Stimulated activated CD8-positive, alpha-beta memory T cell treated with anti-CD3 and anti-CD28 coated beads, Interleukin-4, amount 100 ng/mL, for 24 hours (primary cell): ENCODE data around the gene PLEKHB2.
"Not testable (repeated sequence)": the region's sequence is repeated elsewhere in the genome, so short reads cannot be mapped to it uniquely, and the experiment has no call there.

Experiments
- DNase-seq: peaks from one replicate; pipeline ENCODE4 v3.0.0-alpha.2; 2020; ENCODE audit warnings: low read depth

The PLEKHB2 gene, protein sequence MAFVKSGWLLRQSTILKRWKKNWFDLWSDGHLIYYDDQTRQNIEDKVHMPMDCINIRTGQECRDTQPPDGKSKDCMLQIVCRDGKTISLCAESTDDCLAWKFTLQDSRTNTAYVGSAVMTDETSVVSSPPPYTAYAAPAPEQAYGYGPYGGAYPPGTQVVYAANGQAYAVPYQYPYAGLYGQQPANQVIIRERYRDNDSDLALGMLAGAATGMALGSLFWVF

DNA sequence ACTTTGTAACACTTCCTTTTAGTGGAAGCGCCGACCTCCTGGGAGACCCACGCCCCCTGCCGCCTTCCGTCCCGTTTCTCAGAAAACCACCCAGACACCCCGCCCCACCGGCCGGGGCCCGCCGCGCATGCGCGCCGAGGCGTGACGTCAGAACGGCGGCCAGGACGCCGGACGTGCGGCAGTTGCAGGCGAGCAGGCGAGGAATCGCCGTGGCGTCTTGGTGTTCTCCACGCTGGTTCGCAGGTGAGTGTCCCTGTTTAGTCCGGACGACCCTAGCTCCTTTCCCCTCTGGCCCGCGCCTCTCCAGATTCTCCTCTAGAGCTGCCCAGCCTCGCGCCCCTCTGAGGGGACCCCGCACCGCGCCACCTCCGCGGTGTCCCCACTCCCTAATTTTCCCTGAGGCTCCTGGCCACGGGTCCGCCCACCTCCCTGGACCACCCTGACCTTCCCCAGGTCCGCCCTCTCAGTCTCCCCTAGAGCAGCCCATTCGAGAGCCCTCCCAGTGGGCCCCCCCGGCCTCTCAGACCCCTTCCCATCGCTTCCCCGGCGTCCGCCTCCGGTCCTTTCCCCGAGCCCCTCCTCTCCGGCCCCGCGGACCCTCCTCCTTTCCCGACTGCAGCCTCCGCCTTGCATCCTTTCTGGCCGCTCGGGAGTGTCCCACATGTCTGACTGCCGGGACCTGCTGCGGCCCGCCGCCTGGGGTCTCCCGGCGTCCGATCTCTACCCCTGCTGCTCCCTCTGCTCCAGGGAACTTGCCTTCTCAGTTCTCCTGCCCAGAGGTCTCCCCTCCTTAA is at the start of gene PLEKHB2:
Gene PLEKHB2 (plus strand): TSS at position 181 of the 794 bp plus-strand sequence. CDS start 15,606 bp downstream, outside the sequence.
- DNase-seq, result peak; percentile 92

DNA sequence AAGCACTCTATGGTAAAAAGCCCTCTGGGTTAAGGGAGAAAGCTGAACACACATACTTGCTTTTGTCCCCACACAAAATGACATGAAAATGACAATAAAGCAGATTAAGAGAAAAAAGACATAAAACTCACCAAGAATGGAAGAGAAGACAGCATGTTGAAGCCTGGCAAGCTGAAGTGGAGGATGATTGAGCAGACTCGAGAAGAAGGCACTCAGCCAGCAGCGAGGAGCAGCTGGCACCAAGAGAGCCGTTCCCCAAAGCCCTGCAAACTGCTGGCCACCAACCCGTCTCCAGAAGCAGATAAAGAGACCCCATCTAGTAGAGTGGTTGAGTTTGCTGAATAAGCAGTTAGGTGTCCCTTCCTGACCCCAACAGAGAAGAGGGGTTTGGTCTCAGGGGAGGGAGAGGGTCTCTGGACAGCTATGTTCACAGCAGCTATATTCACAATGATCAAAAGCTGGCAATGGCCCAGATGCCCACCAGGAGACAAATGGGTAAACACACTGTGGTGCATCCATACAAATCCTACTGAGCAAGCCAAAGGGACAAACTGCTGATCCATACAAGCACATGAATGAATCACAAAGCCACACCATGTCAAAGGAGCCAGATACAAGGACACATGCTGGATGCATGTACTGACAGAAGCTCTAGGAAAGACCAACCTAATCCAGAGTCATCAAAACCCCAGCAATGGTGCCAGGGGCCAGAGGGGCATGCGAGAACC is 48.8 kb upstream of the PLEKHB2 start:
- no peak for DNase-seq

DNA sequence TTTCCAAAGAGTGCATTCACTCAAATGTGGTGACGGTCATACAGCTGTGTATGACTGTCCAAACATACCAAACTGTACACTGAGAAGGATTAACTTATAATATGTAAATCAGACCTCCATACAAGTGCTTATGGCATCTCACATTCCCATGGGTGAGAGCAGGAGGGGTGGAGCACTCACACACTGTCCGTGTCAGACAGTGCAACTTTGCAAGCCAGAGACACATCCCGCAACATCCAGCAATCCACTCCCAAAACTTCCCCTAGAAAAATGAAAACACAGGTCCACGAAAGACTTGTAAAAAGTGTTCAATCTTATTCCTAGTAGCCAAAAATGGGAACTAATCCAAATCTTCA is 48.2 kb upstream of the PLEKHB2 start:
- DNase-seq, result no peak

DNA sequence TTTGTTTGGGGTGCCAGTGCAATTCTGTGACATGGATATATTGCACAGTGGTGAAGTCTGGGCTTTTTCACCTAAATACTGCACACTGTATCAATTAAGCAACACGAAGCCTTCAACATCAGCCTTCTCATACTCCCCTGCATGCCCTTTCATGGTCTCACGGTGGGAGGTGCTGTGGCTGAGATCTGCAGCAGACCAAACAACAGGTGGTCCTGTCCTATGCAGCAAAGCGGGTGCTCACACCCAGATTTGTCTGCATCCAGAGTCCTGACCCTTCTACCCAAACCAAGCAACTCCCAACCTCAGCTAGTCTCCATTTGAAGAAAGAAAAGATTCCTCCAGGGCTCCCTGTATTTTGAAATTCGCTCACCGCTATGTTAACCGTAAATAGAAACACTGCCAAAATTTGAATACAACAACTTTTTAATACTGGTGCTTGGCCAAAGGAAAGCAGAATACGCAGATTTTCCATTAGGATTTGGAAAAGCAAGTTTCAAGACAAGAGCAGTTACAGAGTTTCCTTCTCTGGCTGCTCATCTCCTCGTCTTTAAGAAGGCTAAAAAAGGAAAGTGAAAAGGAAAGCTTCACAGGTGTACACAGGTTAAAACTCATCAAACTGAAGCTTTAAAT is 46.8 kb upstream of the PLEKHB2 start:
- DNase-seq, result no peak

DNA sequence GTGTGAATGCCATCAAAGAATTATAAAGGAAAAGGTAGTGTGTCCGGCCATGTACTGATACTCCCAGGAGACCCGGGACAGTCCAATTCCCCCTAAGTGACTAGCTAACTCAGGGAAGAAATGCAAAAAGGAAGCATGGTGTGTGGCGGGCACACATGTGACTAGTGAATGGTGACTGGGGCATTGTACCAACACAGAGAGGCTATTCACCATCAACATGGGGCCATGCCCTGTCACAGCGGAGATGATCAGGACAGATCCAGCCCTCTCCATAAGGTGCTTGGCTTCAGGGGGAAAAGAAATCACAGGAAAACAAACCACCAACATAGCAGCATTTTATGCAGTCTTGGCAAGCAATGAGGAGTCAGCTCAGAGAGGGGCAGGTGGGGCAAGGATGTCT is 46.2 kb upstream of the PLEKHB2 start:
- no peak for DNase-seq

DNA sequence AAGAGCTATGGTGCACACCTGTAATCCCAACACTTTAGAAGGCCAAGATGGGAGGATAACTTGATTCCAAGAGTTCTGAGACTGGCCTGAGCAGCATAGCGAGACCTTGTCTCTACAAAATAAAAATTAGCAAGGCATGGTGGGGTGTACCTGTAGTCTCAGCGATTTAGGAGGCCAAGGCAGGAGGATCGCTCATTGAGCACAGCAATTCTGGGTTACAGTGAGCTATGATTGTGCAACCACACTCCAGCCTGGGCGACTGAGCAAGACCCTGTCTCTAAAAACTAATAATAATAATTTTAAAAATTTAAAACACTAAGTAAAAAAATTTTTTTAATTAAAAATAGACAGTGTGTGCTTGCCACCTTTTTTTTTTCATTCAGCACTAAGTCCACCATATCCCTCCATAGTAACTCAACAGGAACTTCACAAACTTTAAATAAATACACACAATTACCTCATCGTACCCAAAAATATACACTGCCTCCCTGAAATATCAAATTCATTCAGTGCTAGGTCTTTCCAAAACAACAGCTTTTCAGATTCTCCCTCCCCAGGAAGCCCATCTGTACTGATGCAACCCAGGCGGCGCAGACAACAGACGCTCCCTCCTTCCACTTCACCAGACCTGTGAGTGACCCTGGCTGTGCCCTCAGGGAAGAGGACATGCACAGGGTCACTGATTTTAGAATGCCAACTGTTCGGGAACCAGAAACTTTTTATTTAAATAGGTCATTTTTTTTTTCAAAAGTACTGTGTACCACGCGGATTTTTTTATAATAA is 41.4 kb upstream of the PLEKHB2 start:
- DNase-seq, result no peak

DNA sequence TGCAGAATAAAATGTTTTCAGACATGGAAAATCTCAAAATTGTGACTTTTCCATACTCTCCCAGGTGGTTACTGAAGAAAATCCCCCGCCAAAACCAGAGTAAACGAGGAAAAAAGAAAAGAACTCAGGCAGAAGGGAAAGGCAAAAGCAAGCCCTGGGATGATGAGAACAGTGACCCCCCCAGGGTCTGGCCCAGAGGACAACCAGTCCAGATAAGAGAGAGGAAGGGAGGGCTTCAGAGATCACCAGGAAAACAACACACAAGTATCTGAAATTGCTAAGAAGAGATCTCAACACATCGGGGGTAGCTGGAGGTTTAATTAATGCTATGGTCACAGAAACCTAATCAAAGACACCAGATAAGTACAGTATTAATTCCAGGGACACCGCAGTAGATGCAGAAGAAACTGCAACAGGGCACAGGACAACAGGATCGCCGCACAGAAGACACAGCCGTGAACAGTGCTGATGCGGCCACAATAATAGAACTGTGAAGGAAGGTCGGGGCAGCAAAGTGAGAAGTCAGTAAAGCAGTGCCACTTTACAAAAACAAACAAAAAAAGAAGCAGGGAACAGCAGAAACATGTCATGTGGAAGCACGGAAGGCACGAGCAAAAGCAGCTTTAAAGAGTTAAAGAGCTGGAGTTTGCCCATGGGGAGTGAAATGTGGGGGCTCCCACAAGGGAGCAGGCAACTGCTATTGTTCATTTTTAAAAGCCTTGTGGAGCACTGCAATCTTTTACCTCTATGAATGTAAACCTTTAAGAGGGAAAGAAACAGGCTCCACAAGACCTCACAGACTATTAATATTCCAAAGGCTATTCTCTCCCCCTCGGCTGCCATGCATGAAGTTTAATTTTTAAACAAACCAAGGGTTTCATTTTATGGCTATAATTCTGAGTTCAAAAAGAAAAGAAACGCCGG is 40.3 kb upstream of the PLEKHB2 start:
- DNase-seq, result no peak

DNA sequence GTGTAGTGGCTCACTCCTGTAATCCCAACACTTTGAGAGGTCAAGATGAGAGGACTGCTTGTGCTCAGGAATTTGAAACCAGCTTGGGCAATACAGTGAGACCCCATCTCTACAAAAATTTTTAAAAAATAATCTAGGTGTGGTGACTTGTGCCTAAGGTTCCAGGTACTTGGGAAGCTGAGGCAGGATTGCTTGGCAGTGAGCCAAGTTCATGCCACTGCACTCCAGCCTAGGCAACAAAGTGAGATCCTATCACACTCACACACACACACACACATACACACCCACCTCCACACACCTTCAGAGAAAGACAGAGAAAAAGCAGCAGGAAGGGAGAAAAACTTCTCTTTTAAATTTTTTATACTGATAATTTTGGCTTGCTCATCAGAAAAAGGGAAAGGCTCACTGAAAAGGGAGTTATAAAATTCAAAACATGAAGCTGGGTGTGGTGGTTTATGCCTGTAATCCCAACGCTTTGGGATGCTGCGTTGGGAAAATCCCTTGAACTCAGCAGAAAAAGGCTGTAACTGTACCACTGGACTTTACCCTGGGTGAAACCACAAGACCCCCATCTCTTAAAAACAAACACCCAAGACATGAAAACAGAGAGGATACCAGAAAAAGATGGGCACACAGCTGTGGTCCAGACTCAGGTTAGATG is 37.5 kb upstream of the PLEKHB2 start:
- DNase-seq, result no peak

DNA sequence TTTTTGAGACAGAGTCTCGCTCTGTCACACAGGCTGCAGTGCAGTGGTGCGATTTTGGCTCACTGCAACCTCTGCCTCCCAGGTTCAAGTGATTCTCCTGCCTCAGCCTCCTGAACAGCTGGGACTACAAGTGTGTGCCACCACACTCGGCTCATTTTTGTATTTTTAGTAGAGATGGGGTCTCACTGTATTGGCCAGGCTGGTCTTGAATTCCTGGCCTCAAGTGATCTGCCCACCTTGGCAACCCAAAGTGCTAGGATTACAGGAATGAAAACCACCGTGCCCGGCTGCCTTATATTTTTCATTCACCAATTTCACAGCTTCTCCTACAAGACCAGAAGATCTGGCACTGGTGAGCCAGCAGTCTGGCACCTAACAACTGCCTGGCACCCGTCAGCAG is 37.0 kb upstream of the PLEKHB2 start:
- DNase-seq, result not testable (repeated sequence)

DNA sequence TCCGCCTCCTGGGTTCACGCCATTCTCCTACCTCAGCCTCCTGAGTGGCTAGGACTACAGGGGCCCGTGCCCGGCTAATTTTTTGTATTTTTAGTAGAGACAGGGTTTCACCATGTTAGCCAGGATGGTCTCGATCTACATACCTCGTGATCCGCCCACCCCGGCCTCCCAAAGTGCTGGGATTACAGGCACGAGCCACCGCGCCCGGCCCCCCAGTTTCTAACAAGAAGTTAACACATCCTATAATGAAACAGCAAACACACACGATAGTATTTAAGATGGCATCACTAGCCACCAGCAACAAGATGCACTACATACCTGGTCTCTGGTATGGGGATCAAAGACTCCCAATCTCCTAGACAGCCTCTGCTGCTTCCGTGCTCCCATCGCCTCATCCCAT is 29.6 kb upstream of the PLEKHB2 start:
- DNase-seq, result not testable (repeated sequence)

DNA sequence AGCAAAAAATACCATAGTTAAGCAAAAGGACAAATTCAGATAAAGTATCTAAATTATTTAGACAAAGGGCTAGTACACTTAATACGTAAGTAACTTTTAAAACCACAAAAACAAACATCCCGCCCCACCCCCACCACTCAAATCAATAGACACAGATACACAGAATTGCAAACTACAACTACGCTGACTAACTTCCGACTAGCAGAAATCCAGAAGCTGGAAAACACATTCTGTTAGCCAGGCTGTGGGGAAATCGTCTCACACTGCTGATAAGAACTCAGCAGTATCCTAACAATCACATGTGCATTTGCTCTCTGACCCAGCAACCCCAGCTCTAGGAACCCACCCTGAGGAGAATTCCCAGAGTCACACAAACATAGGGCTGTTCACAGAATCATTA is 28.4 kb upstream of the PLEKHB2 start:
- DNase-seq, result no peak

DNA sequence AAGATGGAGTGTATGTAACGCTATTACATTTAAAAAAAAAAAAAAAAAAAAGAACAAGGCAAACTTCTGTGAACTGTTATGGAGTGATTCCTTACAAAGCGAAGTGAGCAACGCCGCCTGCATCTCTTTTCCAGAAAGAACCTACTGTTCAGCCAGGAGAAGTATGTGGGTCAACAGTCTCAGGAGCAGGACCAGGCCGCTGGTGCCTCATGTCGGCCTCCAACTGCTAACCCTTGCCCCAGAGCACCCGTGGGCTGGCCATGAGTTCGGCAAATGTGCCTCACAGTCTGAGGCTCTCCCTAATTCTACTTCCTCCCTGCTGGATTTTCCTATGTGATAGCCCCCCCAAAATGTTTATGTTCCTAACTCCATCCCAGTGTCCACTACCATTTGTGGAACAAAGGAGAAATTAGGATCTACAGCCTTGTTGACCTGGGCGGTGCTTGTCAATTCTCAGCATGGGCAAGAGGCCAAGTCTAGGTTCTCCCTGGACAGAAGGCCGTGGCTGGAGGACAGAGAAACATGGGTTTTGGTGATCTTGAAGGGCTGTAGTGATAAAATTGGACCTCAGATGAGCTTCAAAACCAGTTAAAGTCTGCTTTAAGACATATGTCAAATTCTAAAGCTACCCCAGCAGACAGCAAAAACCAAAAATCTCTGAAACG is 27.8 kb upstream of the PLEKHB2 start:
- no peak for DNase-seq

DNA sequence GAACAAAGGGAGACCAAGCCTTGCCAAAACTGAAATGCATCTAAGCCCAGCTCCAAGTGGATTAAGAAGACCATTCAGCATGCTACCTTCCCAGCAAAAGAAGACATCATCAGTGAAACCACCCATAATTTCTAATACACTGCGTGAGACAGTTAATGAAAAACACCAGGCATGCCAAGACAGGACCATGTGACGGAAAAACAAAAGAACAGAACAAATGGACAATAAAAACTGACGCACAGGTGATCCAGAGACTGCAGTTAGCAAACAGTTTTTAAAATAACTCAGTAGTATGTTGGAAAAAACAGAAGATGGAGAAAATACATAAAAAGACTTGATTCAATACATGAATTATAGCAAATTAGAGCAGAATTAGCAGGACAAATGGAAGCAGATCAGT is 27.2 kb upstream of the PLEKHB2 start:
- no peak for DNase-seq

DNA sequence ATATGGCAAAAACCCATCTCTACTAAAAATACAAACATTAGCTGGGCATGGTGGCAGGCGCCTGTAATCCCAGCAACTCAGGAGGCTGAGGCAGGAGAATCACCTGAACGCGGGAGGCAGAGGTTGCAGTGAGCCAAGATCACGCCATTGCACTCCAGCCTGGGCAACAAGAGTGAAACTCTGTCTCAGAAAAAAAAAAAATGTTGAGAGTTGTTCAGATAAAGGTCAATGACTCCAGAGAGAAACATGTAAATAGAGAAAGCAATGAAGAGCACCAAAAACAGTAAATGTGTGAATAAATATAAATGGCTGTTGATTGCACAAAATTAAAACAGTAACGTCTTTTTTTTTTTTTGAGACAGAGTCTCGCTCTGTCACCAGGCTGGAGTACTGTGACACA is 25.2 kb upstream of the PLEKHB2 start:
- not testable (repeated sequence) for DNase-seq

DNA sequence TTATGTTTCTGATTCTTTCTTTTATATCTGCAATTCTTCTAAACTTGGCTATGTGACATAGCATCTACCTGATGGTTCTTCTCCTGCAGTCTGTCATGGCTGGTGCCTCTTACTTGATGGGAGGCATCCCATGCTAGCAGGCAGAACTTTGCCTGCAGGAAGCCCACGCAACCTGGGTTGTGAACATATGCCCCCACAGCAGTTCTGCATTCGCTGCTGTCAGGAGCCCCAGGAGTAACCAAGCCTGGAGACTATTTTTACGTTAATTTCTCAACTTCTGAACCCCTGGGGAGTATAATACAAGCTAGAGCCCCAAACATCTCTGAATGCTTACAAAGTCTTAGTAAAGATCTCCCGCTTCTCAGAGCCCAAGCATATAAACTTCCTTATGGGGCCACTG is 23.9 kb upstream of the PLEKHB2 start:
- DNase-seq, result no peak

DNA sequence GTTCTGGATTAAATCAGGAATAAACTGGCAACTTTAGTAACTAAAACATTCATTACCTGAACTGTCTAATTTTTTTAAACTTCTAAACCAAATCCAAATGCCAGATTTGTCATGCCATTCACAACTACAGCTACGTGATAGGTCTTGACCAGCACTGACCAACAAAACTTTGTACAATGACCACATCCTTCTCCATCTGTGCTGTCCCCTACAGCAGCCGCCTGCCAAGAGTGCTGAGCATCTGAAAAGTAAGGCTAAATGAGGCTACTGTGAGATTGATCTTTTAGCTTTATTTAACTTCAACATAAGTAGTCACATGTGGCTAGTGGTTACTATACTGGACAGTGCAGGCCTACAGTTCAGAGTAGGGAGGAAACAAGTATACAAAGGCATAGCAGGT is 19.5 kb upstream of the PLEKHB2 start:
- DNase-seq, result no peak

DNA sequence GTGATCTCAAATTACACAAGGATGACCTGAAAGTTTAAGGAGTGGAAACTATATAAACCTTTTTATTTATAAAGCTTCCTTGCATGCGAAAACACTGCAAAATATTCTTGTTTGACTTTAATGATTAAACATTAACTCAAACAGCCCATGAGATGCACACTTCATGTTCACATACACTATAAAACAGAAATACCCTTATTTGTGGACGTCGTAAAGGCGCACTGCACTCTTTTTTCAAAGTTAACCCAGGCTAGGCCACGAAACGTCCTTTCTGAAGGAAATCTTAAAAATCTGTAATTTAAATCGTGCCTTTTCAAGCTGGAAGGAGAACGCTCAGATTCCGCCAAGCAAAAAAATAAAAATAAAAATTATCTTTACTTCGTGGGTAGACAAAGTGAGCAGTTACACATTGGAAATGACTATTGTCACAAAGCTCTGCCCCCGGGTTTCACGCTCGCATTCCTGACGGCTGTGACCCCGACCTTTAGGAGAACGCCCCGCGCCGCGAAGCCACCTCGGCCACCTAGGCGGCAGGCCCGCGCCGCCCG is 12.6 kb upstream of the PLEKHB2 start:
- DNase-seq, result no peak

DNA sequence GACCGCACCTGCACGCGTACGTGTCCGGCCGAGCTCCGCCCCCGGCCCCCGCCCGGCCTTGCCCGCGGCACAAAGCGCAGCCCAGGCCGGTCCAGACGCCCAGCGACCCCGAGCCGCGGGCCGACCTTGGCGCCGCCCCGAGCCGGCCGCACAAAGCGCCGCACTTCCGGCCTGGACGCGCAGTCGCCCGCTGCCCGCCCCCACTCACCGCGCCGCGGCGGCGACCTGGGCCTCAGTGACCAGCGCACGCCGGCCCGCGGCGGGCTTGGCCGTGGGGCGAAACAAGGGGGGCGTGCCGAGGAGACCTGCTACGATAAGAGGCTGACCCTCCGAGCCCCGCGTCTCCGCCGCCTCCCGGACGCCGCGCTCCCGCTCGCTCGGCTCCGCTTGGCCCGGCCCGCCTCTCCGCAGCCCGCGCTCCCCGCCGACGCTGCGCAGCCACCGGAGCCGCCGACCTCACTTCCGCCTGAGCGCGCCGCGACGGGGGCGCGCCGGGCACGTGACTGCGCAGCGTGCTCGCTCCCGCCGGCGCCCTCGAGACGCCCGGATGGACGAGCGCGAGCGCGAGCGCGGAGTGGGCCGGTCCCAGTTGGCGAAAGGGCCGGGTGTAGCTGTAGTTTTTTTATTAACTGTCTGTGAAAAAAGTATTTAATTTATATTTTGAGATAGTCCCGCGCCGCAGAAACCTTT is 12.0 kb upstream of the PLEKHB2 start, which contains the start of gene FAM168B:
Gene FAM168B (minus strand): TSS at position 455 of the 690 bp plus-strand sequence. CDS start 10,814 bp downstream, outside the sequence.
- peak; percentile 79 for DNase-seq
